HL-60/S4 treated with retinoic acid at 250 ng/mL for 4 days and 3 days (cell line): ENCODE results near the gene RPP30.

Source experiments
- in situ Hi-C: fragments of 300-500 bp; cut with MboI; formaldehyde crosslinking; loops from 2 replicates; pipeline ENCODE4 v1.7.0; 2022; ENCODE audit warnings: low sequenced_read_pairs

Gene RPP30

DNA sequence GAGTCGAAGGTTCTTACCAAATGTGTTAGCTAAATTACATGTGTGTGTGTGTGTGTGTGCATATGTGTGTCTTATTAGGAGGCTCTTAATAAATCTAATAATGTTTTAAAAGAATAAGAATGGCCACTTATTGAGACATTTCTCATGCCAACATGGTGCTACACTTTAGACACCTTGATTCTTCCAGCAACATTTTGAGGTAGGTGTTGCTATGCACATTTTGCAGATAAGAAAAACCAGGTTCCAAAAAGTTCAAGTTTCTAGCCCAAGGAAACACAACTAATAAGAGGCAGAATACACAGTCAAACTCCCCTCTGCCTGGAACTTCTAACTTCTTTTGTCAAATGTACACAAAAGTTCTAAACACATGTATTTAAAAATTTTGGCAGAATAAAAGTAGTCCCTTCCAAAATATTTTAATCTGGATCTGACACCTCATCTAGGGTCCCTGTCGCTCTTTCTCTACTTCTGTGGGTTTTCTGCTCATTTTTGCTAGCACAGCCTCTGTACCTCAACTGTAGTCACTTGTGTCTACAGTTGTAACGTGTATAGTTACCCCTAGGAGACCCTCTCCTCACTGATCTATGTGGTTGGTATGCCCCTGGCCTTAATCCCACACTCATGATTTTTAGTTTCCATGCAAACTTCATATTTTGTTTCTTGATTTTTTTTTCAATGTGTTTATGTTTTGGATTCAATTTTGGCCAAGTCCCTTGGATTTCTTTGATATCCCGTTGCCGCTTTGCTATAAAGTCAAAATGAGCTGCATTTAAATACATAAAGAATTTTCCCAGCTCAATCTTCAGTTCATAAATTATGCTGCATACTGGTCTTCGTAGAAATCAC, 44.8 kb downstream of the RPP30 start:
- in situ Hi-C loops = no loop called here

DNA sequence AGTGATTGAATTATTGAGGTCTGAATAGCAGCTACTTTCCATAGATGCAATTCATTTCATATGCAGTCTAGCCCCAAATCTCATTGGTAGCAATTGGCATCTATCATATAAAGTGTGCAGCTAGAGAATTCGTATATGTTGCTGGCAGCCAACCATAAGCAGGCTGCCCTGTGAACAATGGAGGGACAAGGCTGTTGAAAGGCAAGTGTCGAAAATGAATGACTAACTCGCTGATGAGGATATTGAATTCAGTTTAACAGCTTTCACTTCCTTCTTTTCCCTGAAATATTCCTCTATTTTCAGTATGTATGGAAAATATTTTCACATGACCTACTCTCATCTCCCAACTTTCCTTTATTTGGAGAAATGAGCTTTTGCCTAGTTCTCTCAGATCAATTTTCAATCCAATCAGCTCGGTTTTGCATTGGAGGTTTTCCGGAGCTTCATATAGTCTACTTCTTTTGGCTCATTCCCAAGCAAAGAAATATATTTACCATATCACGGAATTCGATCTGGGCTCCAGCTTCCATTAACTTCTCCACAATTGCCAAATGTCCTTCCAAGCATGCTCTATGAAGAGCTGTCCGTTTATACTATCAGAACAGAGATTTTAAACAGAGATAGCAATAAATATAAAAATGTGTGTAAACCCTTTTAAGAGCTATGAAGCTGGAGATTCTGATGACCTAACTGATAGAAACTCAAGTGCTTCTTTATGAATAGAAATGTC, 45.6 kb downstream of the RPP30 start:
- in situ Hi-C loops = no loop called here

DNA sequence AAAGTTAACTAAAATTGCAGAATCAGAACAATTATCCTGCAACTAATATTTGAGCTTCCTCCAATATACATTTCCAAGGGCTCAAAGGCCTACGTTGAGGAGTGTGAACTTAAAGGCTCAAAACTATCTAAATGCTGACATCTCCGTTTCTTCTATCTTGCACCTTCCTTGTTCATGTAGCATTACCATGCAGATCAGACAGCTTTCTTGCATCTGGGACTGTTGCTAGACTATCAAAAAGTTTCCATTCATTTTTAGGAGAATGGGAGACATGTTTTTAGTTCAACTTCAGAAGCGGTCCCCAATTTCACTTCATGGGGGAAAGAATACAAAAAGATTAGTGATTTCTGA, 46.2 kb downstream of the RPP30 start:
- in situ Hi-C loops = no loop called here

DNA sequence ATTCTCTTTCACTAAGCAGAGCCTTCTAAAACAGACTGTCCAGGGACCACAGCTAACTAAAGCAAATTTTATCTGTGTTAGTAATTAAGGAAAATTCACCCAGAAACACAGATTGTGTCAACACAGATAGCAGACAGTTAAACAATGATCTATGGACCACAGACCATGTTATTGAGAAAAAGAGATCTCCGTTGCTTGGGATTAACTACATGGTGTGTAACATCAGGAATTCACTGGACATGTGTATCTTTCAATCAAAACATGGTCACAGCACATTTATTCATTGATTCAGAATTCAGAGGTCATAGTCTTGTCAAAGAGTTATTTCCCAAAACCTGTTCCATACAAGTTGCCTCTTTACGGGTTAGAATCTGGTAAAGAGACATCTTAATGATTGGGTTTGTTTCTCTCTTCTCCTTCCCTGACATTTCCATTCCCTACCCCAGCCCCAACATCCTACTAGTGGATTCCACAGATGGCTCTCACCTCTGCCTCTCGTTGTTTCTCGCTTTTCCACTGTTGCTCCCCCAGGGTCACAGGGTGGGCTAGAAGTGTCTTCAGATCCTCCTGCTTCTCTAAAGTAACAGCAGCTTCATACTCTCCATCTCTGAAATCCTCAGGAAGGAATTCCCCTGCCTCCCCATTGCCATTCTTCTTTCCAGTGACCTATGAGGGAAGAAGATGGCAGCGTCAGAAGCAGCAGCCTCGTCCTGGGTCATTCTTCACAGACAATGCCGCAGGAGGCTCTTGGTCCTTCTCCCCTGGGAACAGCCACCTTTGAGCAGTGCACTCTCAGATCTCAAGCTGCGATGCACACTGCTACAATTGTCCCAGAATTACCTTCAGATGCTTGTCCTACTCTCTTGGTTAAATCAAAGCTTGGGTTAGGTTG, 48.2 kb downstream of the RPP30 start:
- in situ Hi-C loops = no loop called here

DNA sequence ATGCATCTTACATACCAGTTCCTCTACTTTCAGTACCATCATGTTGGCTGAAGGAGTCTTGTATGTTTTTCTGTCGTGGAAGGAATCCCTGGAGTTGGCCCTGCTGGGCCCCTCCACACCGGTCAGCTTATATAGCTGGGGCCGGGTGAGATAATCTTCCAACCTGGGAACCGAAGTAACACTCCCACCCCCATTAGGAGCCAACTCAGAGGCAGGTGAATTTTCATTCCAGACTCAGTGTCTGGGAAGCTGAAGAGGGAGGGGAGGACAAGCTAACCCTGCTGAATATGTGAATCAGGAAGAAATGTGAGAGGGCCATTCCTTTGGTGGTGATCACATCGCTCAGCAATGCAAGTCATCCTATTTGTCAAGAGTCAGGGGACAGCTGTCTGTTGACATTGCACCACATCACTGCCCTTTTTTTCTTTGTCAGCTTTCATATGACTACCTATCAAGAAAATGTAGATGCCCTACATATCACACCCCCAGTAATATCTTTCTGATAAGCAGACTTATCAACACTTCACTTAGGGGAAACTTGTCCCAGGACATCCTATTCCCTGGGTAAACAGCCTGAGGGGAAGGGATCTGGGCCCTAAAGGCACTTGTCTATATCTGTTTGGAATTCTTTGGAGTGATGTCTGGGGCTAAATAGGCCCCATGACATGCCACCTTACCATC, 49.4 kb downstream of the RPP30 start, which contains the start of gene ANKRD1:
Gene ANKRD1 (minus strand): TSS at position 102 of the 681 bp plus-strand sequence. CDS start 60 bp downstream, at position 42.
- in situ Hi-C loops = no loop called here

DNA sequence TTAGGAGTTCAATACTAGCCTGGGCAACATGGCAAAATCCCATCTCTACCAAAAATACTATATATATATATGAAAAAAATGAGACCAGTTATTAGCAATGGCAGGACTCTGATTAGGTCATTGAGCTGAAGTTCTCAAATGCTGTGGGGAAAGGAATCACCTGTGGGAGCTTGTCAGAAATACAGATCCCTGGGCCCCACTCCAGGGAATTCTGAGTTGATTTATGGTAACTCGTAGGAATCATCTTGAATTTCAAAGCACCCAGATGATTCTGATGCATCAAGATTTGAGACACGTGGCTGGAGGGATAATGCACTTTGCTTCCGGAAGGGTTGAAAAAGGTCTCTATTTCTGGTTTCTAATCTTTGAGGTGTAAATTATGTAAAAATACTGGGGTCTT, 50.1 kb downstream of the RPP30 start:
- in situ Hi-C loops = no loop called here

DNA sequence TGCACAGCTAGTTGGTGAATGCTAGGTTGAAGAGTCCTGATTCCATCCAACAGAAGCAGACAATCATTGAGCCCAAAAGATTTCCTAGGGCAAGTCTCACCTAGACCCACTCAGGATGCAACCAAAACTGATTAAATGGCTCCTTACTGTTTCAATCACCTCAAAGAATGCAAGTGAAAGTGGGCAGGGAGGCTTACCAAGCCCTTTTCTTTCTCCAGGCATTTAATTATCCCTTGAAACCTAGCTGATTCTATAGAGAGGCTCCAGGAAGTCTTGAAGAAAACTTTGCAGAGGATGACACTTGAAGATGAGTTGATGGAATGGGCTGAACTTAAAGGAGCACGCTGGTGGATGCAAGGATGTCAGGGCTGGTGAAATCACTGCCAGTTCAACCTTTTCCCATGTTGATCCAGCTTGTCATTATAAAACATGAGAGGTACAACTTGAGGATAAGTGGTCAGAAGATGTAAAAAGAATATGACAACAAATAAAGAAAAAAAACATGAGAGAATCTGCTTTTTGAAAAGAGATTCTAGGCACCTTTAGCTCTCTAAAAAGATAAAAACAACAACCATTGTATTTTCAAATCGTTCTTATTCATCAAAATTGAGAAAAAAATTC, 51.4 kb downstream of the RPP30 start:
- in situ Hi-C loops = no loop called here

DNA sequence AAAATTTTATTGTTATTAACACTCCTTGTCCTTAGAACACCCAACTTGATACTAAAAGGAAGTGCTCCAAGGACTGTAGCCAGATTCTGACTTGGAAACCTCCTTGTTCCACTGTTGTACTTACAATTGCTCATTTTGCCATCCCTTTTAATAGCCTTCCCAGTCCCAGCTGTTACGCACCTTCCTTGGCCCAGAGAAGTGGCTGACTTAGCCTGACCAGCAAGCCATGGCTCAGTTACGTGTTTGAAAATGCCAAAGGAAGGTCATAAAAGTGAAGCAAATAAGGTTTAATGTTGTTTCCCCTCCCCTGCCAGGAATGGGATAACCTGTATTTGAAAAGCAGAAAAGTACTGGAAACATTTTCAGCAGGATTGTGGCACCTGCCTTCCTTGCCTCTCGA, 52.8 kb downstream of the RPP30 start:
- in situ Hi-C loops = no loop called here

DNA sequence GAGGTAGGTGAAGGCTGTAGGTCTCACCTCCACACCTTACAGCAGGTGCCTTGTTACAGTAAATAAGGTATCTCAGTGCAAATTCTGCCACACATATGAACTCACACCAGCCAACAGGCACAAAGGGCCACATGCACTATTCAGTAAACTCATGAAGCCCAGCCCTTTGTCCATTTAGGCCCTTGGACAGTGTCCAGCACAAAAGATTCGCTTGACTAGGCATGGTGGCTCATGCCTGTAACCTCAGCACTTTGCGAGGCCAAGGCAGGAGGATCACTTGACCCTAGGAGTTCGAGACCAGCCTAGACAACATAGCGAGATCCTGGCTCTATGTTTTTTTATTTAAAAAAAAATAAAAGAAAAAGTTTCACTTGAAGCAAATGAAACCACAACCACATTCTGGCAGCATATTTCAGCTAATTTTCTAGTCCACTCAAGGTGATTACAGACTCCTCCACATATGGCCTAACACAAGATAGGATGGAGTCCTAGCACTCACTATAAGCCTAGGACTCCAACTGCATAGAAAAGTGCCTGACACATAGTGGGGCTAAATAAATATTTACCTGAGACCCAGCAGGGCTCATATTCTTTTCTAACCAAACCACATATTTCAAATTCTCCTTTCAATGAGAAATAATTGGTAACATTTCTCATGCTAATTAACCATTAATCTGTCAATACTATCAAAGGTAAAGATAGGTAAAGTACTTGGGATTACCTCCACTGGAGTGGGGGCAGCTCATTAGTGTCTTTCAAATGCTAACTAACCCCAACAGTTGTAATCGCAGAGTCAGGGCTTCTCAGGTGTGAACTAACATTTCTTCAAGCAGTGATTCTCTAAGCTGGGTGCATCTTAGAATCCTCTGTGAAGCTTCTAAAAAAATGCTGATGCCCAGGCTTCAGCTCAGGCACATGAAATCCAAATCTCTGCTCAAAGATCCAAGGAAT, 53.6 kb downstream of the RPP30 start:
- in situ Hi-C loops = no loop called here

DNA sequence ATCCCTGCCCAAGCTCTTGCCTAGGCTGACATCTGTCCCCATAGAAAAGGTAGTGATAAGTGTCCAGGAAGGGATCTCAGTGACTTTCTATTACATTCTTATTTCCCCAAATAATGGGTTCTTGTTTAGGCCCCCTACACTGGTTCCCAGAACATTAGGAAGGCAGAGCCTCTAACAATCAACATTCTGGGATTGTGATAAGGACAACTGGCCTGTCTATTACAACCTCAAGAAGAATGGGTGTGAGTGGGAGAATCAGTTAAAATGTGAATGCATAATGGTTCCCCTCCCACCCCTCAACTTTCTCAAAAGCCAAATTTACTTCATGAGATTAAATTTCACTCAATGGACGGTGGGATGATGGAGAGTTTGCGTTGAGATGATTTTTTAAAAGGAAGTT, 55.5 kb downstream of the RPP30 start:
- in situ Hi-C loops = no loop called here

DNA sequence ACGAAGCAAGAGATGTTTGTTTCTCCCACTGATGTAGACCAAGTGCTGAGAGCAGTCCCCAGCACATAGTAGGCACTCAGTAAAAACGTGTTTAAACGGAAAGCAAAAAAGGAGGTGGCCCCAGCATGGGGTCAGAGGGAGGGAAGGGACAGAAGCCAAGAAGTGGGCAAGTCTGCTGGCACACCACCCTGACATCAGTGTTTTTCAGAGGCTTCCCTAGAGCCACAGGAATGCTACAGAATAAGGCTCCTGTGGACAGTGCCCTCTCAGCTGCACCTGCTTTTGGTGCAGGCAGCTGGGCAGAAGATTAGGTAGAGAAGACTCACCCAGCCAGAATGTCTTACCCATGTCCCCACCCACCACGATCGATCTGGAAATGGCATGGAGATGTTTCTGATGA, 57.4 kb downstream of the RPP30 start:
- in situ Hi-C loops = no loop called here

DNA sequence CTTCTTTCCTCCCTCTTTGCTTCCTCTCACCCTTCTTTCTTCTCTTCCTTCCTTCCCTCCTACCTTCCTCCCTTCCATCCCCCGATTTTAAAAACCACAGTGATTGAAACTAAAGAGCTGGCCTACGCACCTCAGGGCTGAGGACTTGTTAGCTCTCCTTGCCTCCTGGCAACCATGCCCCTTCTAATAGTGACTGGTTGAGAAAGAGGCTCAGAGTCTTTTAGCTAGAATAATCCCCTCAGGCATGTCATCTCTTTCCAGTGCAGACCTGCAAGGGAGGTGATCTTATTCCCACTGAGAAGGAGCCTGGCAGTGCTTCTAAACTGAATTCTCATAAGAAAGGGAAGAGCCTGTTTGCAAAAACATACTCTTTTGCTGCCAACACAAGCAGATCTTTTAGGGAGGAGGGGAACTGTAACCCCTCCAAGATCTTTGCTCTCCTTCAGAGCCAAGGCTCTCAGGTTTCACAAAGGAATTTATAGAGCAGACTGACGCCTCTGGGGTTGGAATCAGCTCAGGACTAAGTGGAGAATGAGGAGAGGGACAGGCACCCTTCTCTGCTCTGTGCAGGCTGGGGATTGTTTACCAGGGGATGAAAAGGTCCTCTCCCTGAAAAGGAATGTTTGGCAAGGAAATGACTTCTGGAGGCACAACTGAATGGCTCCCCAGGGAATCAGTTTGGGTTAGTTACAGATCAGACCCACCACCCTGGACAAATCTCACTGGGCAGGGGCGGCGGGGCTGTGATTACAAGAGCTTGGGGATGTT, 58.5 kb downstream of the RPP30 start:
- in situ Hi-C loops = no loop called here

DNA sequence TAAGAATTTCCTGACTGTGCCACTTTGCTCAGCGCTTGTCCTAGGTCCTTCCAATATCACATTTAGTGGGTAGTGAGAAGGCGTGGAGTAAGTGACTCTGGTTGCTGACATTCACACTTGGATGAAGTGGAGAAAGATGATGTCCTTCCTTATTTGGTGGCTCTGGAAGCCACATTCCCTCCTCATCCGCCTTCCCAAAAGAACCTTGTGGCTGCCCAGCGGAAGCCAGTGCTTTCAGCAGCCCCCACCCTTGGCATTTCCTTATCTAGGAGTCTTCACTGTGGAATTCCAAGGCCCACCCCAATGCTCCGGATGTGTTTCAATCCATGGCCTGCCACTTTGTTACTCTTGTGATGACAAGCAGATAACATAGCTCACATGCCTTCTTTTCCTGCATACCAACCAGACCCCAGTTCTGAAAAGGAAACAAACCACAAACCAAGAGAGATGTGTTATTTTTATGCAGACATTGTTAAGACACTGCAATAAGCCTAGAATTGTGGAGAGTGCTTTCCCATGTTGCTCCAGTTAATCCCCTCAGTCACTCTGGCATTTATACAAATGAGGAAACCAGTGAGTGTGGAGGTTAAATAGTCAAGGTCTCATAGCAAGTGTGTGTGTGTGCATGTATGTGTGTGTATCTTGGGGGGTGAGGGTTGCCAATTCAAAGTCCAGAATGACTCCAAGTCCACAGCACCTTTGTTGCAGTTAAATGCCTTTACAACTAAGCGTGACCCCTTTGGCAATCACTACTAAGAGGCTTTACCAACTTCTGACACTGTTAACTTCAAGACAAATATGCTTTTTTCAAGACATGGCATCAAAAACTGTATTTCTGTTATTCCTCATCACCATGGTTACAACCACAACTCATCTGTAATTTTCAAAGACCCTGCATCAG, 59.4 kb downstream of the RPP30 start:
- in situ Hi-C loops = no loop called here

DNA sequence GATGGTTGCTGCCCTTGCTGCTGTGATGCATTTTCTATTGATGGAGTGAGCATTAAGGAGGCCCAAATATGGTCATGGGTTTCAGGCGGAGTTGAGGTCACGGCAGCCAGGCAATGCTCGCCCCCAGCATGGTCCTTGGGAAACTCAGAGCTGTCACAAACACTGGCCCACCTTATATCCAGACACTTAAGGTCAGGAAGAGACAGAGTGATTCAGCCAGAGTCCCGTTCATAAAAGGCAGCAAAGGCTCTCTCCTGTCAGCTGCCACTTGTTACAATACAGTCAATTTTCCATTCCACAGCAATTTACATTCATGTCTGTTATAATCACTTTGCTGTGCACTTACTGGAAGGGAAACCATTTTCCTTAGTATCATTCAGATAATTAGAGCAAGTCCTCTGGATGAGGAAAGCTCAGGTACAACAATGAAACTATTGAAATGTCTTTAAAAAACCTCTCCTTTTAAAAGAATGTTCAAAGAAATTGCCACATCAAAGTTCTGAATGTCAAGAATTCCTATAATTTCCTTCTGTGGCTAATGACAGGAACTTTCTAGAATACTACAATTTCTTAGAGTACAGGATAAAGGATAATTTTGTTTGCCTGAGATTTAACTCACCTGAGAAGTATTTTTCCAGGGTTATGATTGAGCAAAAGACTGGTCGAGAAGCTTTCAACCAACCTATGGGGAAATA, 64.0 kb downstream of the RPP30 start:
- in situ Hi-C loops = no loop called here

DNA sequence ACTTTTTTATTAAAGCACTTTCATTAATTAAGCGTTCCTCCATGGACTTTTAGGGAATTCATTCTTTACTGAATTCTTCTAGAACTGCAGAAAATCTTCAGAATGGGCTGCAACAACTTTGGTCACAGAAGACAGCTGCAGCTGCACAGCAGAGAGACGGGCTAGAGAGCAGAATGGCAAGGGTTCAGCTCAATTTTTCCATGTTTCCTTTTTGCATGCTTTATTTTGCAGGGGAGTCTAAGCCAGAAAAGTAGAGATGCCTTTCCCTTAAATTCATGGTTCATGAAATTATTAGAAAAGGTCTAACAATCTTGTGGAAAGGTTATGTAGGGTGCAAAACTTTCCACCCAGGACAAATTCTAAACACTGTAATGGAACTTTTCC, 64.5 kb downstream of the RPP30 start:
- in situ Hi-C loops = no loop called here

DNA sequence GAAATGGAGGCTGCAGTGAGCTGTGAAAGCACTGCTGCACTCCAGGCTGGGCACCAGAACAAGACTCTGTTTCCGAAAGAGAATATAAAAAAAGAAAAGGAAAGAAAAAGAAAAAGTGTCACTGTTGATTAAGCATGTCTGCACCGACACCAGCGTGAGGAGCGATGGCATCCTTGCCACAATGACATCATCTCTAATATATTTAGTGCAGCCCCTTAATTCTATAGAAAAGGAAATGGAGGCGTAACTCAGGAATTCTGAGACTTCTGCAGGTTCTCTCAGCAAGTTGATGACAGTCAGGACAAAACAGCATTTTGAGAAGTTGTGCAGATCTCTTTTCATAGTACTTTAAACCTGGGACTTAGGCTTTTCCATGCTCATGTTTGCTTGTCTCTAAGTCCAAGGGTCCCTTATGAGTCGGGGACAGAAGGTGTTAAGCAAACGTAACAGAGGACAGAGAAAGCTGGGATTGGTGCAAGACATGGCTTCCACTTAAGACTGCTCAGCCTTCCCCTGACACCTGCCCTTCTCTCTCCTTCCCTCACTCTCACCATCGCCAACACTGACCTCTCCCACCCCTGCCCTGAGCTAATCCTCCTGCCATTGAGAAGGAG, 66.0 kb downstream of the RPP30 start:
- in situ Hi-C loops = no loop called here
